ENCODE results near the gene DVL3. TPM values are rescaled to one million over a fixed set of nuclear protein-coding genes. Genes with fewer than 3 reads are reported as not detected.
A peak's percentile ranks its signal among the peaks of the same experiment; 100 is the strongest.

Gene DVL3
- total RNA-seq, 1 experiment from 2014 or later, result 21.9 TPM

DNA sequence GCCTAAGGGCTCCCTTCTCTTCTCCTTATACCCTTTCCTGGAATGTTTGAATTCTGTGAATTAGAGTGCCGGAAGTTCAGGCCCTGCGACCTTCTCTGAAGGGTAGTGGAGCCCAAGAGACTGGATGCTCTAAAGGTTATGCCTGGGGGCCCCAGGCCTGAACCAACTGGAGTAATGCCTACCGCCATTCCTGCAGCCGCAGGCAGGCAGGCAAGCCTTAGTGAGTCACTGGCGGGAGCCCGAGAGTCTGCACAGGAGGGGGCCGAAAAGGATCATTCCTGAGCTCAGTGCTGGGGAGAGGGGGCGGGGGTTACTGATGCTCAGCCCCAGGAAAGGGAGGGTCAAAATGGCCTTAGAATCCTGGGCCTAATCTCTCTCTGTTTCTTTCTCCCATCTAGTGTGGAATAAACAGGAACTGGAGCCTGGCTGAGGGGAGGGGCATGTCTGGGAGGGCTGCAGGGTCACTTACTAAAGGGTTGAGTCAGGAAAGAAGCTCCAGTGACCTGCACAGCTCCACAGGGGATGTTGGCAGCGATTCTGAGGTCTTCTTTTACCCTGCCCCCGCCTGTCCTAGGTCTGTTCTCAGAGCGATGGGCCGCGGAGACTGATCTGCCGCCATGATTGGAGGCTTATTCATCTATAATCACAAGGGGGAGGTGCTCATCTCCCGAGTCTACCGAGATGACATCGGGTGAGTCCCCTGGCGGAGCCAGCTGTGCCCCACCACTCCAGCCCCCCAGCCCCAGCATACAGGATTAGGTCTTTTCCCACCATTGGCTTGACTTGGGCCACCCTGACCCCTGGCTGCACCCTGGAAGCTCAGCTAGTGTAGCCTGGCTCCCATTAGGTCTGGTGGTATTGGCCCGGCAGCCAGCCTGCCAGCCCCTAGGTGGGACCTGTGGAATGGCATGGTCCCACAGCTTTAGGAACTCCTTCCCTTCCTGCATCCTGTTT lies 21.5 kb downstream of the DVL3 start:
- DNase-seq (ENCODE audit: low read depth), result peak; percentile 97

DNA sequence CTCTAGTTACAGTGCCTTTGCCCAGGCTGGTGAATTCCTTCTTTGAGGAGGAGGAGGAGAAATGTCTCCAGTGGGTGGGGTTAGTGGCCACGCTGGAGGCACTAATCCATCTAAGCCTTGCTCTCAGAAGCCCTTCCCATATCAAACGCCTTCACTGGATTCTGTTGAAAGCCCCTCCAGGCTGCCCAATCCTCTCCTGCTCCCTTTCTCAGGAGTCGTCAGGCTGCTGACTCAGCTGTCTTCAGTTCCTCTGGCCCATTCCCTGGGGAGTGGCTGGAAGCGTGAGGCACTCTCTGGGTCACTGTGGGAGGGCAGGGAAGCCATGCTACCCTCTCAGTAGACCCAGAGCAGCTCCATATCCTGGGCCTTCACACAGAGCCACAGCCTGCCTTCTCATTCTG lies 22.2 kb downstream of the DVL3 start:
- peak; percentile 42 for DNase-seq (ENCODE audit: low read depth)

DNA sequence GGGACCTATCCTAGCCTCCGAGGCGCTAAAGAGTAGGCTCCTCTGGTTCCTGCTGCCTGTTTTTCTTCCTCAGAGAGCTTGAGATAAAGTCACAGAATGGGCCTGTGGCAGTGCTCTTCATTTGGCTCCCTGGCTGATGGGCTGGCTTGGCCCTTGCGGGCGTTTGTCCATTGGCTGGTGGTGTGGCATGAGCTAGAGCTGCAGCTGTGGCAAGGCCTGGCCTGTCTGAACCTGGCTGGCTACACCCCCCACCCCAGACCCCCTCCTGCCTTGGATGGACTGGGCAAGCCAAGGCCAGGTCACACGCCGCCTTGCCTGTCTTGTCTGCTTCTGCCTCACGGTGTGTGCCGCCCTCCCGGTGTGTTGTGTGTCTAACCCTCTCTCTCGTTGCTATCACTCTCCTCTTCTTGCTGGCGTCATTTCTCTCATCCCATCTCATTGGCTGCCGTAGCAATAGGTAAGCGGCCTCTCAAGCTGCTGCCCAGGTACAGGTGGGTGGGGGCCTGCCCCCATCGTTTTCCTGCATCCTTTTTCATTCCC lies 22.7 kb downstream of the DVL3 start:
- DNase-seq (ENCODE audit: low read depth), result no peak

DNA sequence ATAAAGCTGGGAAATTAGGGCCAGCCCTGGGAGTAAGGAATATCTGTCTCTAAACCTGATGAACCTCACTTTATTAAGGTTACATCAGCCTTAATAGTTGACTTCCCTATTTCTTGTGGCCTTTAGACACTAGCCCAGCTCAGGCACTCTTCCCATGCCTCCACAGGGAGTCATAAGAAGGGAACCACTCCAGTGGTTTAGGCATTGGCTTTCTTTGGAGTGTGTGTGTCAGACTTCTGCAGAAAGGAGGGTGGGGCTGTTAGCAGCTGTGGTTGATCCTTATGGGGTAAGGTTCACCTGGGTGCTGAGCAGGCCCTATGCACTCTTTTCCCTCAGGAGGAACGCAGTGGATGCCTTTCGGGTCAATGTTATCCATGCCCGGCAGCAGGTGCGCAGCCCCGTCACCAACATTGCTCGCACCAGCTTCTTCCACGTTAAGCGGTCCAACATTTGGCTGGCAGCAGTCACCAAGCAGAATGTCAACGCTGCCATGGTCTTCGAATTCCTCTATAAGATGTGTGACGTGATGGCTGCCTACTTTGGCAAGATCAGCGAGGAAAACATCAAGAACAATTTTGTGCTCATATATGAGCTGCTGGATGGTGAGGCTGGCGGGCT lies 23.5 kb downstream of the DVL3 start:
- no peak for DNase-seq (ENCODE audit: low read depth)

DNA sequence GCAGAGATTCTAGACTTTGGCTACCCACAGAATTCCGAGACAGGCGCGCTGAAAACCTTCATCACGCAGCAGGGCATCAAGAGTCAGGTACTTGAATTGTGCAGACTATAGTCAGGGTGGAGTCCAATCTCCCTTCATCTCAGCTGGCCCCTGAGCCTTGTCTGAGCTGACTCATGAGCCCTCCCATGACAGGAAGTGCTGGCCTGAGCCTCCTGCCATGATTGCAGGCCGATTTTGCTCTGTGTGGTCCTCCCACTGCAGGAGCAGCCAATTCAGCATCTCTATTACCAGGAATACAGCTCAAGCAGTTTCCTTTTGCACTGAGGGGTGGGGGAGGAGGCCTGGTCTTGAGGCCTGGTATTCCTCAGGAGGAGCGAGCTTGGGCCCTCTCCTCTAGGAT lies 25.0 kb downstream of the DVL3 start:
- peak; percentile 64 for DNase-seq (ENCODE audit: low read depth)

DNA sequence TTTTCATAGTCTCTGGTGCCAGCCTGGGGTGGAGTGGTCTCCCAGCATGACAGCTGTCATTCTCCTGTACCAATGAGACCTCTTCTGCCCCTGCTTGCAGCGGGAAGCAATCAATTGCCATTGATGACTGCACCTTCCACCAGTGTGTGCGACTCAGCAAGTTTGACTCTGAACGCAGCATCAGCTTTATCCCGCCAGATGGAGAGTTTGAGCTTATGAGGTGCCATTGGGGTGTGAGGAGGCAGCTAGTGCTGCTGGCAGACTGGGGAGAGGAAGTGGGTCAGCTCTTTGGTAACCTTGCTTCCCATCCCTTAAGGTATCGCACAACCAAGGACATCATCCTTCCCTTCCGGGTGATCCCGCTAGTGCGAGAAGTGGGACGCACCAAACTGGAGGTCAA lies 26.4 kb downstream of the DVL3 start:
- no peak for DNase-seq (ENCODE audit: low read depth)

DNA sequence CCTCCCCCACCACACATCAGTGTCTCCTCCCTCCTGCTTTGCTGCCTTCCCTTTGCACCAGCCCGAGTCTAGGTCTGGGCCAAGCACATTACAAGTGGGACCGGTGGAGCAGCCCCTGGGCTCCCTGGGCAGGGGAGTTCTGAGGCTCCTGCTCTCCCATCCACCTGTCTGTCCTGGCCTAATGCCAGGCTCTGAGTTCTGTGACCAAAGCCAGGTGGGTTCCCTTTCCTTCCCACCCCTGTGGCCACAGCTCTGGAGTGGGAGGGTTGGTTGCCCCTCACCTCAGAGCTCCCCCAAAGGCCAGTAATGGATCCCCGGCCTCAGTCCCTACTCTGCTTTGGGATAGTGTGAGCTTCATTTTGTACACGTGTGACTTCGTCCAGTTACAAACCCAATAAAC lies 28.5 kb downstream of the DVL3 start:
- no peak for DNase-seq (ENCODE audit: low read depth)

DNA sequence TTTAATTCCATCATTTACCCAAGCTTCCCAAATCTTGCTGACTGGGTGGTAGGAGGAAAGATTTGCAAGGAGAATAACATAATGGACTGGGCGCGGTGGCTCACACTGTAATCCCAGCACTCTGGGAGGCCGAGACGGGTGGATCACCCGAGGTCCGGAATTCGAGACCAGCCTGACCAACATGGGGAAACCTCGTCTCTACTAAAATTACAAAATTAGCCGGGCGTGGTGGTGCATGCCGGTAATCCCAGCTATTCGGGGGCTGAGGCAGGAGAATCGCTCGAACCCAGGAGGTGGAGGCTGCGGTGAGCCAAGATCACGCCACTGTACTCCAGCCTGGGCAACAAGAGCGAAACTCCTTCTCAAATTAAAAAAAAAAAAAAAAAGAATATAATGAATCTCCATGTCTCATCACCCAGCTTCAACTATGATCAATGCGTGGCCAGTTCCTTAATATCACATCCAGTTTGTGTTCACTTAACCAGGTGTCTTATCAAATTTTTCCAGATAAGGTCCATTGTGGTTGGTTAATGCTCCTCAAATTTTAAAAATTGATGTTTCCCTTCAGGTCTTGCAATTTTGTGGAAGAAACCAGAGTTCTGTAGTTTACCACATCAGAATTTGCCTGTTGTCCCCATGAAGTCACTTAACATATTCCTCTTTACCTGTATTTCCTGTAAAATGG lies 29.5 kb downstream of the DVL3 start:
- no peak for DNase-seq (ENCODE audit: low read depth)

DNA sequence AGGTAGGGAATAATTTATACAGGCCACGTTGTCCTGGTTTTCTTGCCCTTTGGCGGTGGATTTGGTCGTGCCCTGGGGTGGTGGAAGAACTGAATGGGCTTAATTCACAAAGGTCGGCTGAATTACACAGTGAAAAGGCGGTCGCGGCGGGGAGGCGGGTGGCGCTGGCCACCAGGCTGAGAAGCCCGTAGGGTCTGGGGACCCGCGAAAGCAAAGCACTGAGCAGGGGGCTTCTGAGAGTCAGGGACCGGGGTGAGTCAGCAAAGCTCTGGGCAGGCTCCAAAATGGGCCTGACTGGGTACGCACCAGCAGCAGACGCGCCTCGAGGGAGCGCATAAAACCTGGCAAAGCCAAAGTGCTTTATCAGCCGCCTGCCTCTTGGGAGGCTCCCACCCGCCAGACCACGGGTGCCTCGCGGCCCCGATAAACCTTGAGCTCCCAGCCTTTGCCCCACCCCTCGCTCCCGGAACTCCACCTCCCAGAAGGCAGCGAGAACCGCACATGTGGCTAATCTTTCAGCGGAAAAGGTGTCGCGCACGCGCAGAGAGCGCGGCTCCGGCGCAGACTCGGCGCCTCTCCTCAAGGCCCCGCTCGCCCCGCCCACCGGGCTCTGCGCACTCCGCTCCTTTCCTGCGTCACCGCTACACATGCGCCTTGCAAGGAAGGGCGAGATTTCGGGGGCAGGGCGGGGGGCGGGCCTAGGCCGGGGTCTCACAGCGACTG lies 30.4 kb downstream of the DVL3 start:
- peak; percentile 98 for DNase-seq (ENCODE audit: low read depth)

DNA sequence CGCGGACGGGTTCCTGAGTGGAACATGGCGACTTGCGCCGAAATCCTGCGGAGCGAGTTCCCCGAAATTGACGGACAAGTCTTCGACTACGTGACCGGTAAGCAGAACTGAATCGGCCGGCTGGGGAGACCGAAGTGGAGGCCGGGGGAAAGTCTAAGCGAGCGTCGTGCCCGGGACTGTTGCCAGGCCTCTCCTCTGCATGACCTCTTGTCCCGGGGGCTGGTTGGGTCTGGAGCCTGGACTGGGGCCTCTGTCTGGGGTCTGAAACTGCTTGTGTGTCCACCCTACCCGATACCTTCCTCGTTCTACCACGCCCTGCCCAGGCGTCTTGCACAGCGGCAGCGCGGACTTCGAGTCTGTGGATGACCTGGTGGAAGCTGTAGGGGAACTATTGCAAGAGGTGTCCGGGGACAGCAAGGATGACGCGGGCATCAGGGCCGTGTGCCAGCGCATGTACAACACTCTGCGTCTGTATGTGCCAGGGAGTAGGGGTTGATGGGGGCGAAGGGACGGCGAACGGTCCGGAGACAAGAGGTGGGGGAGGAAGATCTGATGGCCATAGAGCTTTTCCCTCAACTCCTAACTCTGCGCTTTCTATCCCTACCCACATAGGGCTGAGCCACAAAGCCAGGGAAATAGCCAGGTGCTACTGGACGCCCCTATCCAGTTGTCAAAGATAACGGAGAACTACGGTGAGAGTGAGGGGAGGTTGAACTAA lies 31.2 kb downstream of the DVL3 start, which contains the start of gene ABCF3:
TSS of gene ABCF3 (plus strand) at position 16 of the 718 bp plus-strand sequence. CDS start at position 25, 9 bp downstream.
- peak; percentile 47 for DNase-seq (ENCODE audit: low read depth)

DNA sequence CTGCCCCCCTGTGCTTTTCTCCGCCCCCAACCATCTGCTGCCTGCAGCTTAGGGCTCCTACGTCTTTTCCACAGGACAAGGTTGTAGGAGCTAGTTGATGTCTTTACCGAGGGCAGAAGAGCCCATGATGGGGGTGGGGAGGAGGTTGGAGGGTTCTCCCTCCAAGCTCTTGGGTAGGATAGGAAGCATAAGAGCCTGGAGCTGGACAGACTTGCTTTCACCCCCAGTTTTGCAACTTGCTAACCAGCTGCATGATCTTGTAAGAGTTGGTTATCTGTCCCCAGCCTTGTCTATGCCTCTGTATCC lies 31.7 kb downstream of the DVL3 start:
- DNase-seq (ENCODE audit: low read depth), result no peak

DNA sequence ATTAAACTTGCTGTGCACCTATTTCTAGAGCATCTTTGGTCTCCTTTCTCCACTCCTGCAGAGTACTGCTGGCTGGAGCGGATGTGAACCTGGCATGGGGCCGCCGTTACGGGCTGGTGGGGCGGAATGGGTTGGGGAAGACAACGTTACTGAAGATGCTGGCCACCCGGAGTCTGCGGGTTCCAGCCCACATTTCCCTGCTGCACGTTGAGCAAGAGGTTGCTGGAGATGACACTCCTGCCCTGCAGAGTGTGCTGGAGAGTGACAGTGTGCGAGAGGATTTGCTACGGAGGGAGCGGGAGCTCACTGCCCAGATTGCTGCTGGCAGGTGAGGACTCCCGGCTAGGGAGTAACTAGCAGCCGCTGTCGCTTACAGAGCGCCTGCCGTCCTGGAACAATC lies 32.9 kb downstream of the DVL3 start:
- no peak for DNase-seq (ENCODE audit: low read depth)

DNA sequence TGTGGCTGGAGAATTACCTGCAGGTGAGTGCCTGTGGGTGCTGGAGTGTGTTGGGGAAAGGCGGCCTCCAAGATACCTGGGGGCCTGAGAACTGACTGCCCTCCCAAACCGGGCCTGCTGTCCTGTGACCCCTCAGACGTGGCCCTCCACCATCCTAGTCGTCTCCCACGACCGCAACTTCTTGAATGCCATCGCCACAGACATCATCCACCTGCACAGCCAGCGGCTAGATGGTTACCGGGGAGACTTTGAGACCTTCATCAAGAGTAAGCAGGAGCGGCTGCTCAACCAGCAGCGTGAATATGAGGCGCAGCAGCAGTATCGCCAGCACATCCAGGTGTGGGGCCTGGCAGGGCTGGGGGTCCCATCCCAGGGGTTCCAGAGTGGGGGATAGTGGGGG lies 34.2 kb downstream of the DVL3 start:
- no peak for DNase-seq (ENCODE audit: low read depth)

DNA sequence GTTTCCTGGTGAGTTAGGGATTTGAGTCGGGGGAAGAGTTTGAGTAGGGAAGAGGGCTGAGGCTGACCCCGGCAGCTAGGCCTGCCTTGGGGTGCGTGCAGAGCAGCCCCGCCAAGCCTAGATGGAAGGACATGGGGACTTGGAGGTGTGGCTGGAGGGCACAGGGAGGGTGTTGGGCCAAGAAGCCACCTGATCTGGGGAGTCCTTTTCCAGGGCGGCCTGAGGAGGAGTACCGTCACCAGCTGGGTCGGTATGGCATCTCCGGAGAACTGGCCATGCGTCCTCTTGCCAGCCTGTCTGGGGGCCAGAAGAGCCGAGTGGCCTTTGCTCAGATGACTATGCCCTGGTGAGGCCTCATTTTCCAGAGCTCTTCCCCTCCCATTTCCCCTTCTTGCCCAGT lies 37.7 kb downstream of the DVL3 start:
- no peak for DNase-seq (ENCODE audit: low read depth)

DNA sequence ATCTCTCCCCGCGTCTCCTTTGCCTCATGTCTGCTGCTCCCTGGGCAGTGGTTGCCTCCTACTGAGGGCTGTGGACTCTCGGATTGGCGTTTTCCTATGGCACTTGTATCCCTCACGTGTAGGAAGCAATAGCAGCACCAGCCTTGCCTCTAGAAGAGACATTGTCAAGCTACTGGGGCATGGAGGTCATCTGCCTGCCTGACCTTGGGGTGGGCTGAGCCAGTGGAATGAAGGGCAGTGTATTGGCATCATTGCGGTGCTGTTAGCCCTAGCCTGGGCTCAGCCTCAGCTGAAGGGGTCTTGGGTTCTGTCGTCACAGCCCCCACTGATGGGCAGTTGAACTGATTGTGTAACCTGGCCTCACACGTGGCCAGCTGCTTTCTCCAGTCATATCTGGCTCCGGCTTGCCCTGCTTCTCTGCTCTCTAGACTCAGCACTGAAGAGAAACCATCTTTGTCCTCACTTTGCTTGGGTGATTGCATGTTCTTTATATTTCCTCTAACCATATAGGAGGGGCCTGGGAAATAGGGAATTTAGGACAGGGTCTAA lies 38.9 kb downstream of the DVL3 start:
- DNase-seq (ENCODE audit: low read depth), result no peak

DNA sequence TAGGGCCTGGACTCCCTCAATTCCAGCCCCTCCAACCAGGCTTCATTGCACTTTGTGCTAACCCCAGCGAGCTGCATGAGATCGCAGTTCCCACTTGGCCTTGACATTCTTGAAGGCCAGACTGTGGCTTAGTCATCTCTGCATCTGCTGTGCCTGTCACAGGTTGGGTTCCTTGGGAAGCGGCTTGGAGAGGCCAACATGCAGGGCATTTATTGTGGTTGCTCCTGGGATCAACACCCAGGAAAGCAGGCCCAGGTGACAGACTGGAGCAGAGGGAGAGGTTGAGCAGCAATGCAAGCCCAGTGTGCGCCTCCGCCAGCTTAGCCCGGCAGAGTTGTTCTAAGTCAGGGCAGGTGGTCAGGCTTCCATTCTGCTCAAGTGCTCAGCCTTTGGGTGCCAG lies 41.4 kb downstream of the DVL3 start:
- DNase-seq (ENCODE audit: low read depth), result no peak

DNA sequence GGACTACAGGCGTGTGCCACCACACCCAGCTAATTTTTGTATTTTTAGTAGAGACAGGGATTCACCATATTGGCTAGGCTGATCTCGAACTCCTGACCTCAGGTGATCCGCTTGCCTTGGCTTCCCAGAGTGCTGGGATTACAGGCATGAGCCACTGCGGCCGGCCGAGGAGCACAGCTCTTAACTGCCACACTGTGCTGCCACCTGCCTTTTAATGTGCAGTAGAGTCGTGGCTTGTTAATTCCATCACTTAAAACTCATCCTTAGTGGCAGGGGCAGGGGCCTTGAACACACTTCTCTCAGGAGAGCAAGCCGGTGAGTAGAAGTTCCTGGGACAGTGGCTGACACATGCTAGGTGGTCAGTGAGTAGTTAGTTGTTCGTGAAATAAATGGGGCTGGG lies 43.3 kb downstream of the DVL3 start:
- DNase-seq (ENCODE audit: low read depth), result no peak

DNA sequence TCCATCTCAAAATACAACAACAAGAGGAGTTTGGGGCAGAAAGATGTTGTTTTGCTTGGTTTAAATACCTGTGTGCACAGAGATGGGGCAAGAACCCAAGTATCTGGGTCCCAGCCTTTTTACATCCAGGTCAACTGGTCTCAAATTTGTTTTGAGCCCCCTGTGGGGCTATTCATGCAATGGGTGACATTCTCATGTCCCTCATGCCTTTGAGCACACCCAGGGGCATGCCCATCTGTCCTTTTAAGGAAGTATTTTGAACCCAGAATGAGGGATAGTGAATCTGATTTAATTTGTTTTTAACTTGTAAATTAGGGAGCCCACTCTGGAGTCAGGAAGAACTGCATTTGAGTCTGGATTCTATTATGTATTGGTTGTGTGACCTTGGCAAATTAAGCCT lies 45.6 kb downstream of the DVL3 start:
- no peak for DNase-seq (ENCODE audit: low read depth)

DNA sequence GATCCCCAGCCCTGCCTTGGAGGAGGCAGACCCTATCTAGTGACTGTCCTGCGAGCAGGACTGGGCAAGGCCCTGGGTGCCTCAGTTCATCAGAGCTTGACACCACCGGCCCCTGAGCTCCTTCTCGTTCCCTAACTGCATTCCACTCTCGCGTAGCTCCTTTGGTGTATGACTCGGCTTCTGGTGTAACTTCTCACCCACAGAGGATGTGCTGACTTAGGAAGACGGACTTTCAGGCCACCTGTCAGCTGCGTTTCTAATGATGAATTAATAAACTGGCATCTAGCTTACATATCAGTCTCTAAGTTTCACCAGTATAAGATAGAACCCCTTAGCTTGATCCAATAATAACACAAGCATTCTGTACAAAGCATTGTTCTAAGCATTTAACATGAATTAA lies 48.3 kb downstream of the DVL3 start:
- no peak for DNase-seq (ENCODE audit: low read depth)

DNA sequence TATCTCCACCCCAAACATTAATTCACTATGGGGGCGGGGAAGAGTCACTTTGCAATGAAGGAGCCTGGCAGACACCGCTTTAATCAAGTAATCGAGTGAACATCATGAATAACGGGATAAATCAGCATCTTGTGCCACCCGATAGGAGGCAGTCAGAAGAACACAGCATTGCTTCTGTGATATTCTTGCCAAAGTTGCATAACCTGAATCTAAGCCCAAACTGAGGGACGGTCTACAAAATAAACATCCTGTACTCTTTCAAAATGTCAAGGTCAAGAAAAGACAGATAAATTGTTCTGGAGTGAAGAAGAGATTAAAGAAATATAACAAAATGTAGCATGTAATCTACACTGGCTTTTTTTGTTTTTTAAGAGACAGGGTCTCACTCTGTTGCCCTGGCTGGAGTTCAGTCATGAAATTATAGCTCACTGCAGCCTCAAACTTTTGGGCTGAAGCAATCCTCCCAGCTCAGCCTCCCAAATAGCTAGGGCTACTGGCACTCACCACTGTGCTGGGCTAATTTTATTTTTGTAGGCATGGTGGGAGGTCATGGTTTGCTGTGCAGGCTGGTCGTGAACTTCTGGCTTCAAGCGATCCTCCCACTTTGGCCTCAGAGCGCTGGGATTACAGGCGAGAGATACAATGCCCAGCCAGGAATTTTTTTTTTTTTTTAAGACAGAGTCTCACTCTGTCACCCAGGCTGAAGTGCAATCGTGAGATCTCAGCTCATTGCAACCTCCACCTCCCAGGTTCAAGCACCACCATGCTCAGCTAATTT lies 54.2 kb downstream of the DVL3 start:
- no peak for DNase-seq (ENCODE audit: low read depth)
